ENCODE measurements around the gene SZT2. TPM values are rescaled to one million over a fixed set of nuclear protein-coding genes. Genes with fewer than 3 reads are reported as not detected.

SZT2 gene
- total and polyA plus RNA-seq, 2 of the 13 experiments (the other 11 are each of a cell fraction or from before 2014, with no cell fraction given) = 8.0 to 8.8 TPM

- TF ChIP-seq KIAA2018 (CRISPR knock-in tag; IDR thresholded peaks at IDR 0.05; ENCODE audit: borderline replicate concordance) (no peak), ELF1 (CRISPR knock-in tag; IDR thresholded peaks at IDR 0.05) (peak; percentile 62), DNMT3B (CRISPR knock-in tag; conservative IDR thresholded peaks at IDR 0.05) (peak; percentile 56; the same call in 1 of the 2 replicates), ZMAT3 (CRISPR knock-in tag; conservative IDR thresholded peaks at IDR 0.05) (peak; percentile 86), ZNF761 (CRISPR knock-in tag; conservative IDR thresholded peaks at IDR 0.05) (peak; percentile 79), SKIL (CRISPR knock-in tag; IDR thresholded peaks at IDR 0.05; ENCODE audit: borderline replicate concordance) (peak; percentile 62; the same call in 1 of the 2 replicates), ZFP36L1 (CRISPR knock-in tag; IDR thresholded peaks at IDR 0.05) (0 out of 2 replicates have a peak, but pooled peaks have one; percentile 54), ZNF883 (CRISPR knock-in tag; IDR thresholded peaks at IDR 0.05; ENCODE audit: not compliant biosample characterization) (peak; percentile 92), XRCC5 (optimal IDR thresholded peaks at IDR 0.05; ENCODE audit: low read length) (peak; percentile 69), SKI (IDR thresholded peaks at IDR 0.05; ENCODE audit: partially characterized antibody) (no peak), TOPORS (CRISPR knock-in tag; IDR thresholded peaks at IDR 0.05) (peak; percentile 92), RXRA (CRISPR knock-in tag; IDR thresholded peaks at IDR 0.05) (peak; percentile 83), USF2 (IDR thresholded peaks at IDR 0.05; ENCODE audit: low read depth, low read length) (no peak), USF2 (CRISPR knock-in tag; IDR thresholded peaks at IDR 0.05; ENCODE audit: borderline replicate concordance) (no peak), TEAD2 (CRISPR knock-in tag; IDR thresholded peaks at IDR 0.05) (peak; percentile 50; the same call in 1 of the 2 replicates), KDM3A (CRISPR knock-in tag; IDR thresholded peaks at IDR 0.05; ENCODE audit: low read depth) (peak; percentile 80), NCOA2 (CRISPR knock-in tag; IDR thresholded peaks at IDR 0.05) (peak; percentile 65), ZNF232 (CRISPR knock-in tag; IDR thresholded peaks at IDR 0.05; ENCODE audit: borderline replicate concordance) (peak; percentile 60; the same call in 1 of the 2 replicates)
Measured at GRCh38 chr1:43367904-43368645, 21.6 kb upstream of the SZT2 start, which contains the start of gene ELOVL1 (continued).
